Measurements from ENCODE around the gene FPGS. TPM values are rescaled to one million over a fixed set of nuclear protein-coding genes. Genes with fewer than 3 reads are reported as not detected.
A peak's percentile ranks its signal among the peaks of the same experiment; 100 is the strongest.

FPGS gene
- total RNA-seq, 4 donors from 2014 or later = 58.5 to 78.0 (median 62.1) TPM

DNA sequence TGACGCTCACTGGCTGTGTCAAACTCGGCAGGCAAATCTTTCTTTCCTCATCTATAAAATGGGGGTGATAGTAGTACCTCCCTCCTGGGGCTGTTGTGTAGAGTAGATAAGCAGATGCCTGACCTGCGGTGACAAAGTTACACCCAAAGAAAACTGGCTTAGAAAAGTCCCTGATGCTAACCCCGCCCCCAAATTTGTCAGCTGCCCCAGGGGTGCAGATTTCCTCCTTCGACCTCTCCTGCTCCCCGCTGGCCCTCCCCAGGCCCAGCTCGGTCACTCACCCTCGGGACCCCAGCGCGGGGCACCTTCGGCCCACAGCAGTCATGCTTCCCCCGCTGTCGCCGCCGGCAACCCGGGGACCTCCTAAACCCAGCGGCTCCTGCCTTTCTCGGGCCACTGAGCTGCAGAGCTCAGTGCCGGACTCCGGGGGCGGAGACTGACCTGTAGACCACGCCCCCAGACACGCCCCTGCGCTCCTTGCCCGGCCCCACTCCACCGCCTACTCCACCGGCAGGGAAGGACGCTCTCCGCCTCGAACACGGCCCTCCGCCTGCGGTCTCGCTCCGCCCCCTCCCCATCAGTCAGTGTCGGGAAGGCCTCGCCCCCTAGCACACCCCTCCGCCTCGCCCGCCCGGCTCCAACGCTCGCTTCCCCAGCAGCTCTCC, 31.6 kb upstream of the FPGS start:
- no peaks in the 10 kb centered on the region for H3K9me3 ChIP-seq
- intact Hi-C loops (cut with DNase I) = no loop called here
- no peaks in the 10 kb centered on the region for H3K27me3 ChIP-seq
- WGBS, 2 donors = 3% methylated on average over 35 to 43 of the region's 43 CpGs
- DNase-seq = peak; percentile 98 to 99
- H3K36me3 ChIP-seq = no peaks in the 10 kb centered on the region
- H3K4me1 ChIP-seq = peaks cover 4 to 26% of the 10 kb centered on the region in 2 donors
- TF ChIP-seq, protein P1, sequence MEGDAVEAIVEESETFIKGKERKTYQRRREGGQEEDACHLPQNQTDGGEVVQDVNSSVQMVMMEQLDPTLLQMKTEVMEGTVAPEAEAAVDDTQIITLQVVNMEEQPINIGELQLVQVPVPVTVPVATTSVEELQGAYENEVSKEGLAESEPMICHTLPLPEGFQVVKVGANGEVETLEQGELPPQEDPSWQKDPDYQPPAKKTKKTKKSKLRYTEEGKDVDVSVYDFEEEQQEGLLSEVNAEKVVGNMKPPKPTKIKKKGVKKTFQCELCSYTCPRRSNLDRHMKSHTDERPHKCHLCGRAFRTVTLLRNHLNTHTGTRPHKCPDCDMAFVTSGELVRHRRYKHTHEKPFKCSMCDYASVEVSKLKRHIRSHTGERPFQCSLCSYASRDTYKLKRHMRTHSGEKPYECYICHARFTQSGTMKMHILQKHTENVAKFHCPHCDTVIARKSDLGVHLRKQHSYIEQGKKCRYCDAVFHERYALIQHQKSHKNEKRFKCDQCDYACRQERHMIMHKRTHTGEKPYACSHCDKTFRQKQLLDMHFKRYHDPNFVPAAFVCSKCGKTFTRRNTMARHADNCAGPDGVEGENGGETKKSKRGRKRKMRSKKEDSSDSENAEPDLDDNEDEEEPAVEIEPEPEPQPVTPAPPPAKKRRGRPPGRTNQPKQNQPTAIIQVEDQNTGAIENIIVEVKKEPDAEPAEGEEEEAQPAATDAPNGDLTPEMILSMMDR (IDR thresholded peaks at IDR 0.05) = no peak
- TF ChIP-seq POLR2A (IDR thresholded peaks at IDR 0.05) = peak in 1 of 2 donors; percentile 60
- peak overlapping the region; percentile 31 to 76 (median 47) for H3K27ac ChIP-seq
- H3K4me3 ChIP-seq (replicated peaks in 1 of 3) = peak overlapping the region in 1 of 3 donors; percentile 41

DNA sequence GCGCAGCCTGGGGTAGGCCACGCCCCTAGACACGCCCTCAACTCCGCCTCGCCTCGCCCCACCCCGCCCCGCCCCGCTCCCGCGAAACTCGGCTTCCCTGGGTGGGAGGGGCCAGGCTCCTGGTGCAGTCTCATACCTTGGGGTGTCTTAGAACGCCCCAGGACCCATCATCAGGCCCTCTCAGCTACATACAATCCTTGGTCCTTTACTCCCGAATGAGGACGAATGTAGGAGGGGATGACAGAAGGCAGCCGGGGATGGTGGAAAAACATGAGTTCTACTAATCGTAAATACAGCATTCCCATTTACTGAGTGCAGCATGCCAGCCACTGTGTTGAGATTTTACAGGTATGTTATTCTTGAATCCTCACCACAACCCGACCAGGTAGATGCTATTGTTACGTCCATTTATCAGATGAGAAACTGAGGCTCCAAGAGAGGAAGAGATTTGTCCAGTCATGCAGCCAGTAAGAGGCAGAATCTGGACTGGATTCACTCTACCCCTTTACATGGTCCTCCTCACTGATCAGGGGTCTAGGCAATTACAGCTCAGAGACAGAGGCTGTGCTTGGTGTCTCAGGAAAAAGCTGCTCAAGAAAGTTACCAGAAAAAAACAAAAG, 31.0 kb upstream of the FPGS start:
- no peaks in the 10 kb centered on the region for H3K36me3 ChIP-seq
- H3K4me1 ChIP-seq = peaks cover 4 to 22% of the 10 kb centered on the region in 2 donors
- H3K4me3 ChIP-seq (replicated peaks in 1 of 3) = peak overlapping the region in 1 of 3 donors; percentile 41
- no peak overlapping the region for H3K27ac ChIP-seq
- intact Hi-C loops (cut with DNase I) = no loop called here
- no peaks in the 10 kb centered on the region for H3K27me3 ChIP-seq
- WGBS, 2 donors = 7 to 12% methylated on average over 7 to 17 of the region's 19 CpGs
- no peak for DNase-seq
- H3K9me3 ChIP-seq = no peaks in the 10 kb centered on the region
- no peak for TF ChIP-seq POLR2A (IDR thresholded peaks at IDR 0.05)
- TF ChIP-seq, protein P1 (IDR thresholded peaks at IDR 0.05) = no peak

DNA sequence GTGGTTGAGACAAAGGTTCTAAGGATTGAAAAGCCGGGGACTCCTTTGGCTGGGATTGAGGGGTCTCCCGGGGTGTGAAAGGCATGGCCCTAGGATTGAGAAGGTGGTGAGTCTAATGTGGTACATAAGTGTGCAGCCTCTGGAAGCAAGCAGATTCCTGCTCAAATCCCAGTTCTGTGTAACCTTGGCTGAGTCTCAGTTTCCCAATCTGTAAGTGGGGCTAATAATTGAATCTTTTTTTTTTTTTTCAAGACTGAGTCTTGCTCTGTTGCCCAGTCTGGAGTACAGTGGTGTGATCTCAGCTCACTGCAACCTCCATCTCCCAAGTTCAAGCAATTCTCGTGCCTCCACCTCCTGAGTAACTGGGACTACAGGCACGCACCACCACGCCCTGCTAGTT, 30.1 kb upstream of the FPGS start:
- no peak for DNase-seq
- intact Hi-C loops (cut with DNase I) = no loop called here
- no peaks in the 10 kb centered on the region for H3K27me3 ChIP-seq
- peaks cover 4 to 15% of the 10 kb centered on the region in 2 donors for H3K4me1 ChIP-seq
- H3K9me3 ChIP-seq = no peaks in the 10 kb centered on the region
- no peak overlapping the region for H3K4me3 ChIP-seq (replicated peaks in 1 of 3)
- no peak overlapping the region for H3K27ac ChIP-seq
- WGBS, 2 donors = 95 to 99% methylated on average over 5 of the region's 5 CpGs
- no peaks in the 10 kb centered on the region for H3K36me3 ChIP-seq
- TF ChIP-seq, protein P1 (IDR thresholded peaks at IDR 0.05) = no peak
- TF ChIP-seq POLR2A (IDR thresholded peaks at IDR 0.05) = no peak

DNA sequence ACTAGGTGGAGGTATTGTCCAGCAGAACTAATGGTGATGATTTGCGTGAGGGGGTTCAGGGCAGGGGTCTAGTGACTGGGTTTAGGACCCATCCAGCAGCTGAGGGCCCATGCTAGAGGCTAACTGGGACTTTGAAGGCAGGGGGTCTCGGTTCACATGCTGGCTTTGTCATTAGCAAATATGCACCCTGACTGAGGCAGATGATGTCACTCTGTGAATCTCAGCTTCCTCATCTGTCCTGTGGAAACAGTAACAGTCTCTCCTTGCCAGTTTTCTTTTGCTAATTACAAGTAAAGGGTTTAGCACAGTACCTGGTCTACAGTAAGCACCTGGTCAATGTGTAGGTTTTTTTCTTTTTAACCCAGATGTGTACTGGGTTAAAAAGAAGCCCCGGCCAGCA, 29.4 kb upstream of the FPGS start:
- H3K4me3 ChIP-seq (replicated peaks in 1 of 3) = no peak overlapping the region
- no peaks in the 10 kb centered on the region for H3K36me3 ChIP-seq
- 86 to 88% methylated on average over 3 of the region's 3 CpGs for WGBS, 2 donors

More for the DNA sequence above, 29.4 kb upstream of the FPGS start:
- peaks cover 4 to 15% of the 10 kb centered on the region in 2 donors for H3K4me1 ChIP-seq
- no peak overlapping the region for H3K27ac ChIP-seq
- TF ChIP-seq, protein P1 (IDR thresholded peaks at IDR 0.05) = no peak
- no peak for TF ChIP-seq POLR2A (IDR thresholded peaks at IDR 0.05)
- intact Hi-C loops (cut with DNase I) = no loop called here
- no peaks in the 10 kb centered on the region for H3K27me3 ChIP-seq
- DNase-seq = no peak
- H3K9me3 ChIP-seq = no peaks in the 10 kb centered on the region
